ENCODE results near the gene PRRX2. TPM values are rescaled to one million over a fixed set of nuclear protein-coding genes. Genes with fewer than 3 reads are reported as not detected.
A peak's percentile ranks its signal among the peaks of the same experiment; 100 is the strongest.

PRRX2 gene
- polyA plus RNA-seq, 1 donor (not counting 4 experiments of a cell fraction or from before 2014, with no cell fraction given) = not detected

DNA sequence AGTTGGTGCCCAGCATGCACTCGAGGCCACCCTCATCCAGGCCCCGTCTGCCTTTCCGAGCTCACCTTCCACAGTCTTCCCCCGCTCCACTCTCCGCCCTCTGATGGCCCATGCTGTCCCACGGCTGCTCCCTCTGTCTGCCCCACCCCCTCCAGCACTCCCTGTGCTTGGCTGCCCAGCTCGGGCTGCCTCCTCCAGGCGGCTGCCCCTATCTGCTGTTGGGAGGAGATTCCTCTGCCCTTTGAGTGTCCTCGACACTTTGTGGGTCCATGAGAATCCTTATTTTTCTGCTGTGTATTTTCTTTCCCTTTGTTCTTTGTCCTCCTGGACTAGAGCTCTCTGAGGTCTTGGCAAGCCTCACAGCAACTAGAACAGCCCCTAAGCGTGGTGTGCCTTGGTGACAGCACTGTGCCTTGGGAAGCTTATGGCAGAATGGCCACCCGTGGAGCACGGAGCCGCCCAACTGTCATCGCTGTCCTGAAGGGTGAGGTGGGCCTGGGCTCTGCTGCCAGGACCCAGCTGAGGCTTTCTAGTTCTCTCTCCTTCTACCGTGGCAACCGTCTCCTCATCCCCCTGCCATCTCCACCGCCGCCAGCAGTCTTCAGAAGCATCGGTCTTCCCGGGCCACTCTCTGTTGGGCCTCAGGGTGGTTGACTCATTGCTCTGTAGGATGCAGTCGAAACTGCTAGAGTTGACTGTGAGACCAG, 34.3 kb upstream of the PRRX2 start:
- H3K36me3 ChIP-seq (ENCODE audit: control insufficient read depth in 2 of 2, extremely low read depth in 1 of 2, insufficient read depth in 2 of 2, low read length in 2 of 2) = peaks cover 23 to 30% of the 10 kb centered on the region in 2 experiments

DNA sequence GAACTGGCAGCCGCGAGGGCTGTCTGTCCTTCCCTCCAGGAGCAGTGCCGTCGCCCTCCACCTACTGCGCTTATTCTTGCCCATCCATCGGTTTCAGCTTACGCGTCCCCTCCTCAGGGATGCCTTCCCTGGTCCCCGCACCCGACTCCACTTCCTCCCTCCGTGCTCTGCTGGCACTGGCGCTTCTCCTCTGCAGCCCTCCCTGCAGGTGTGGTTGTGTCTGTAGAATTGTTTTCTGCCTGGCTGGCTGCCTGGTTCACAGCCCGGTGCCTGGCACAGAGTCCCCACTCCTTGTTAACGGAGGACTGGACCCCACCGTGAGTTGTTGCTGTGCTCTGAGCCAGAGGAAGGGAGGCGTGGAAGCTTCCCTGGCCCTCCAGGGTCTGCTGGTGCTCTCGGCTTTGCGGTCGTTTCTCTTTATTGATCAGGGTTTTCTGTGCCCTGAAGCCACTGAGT, 33.7 kb upstream of the PRRX2 start:
- Histone ChIP-seq H3K36me3 (ENCODE audit: control insufficient read depth in 2 of 2, extremely low read depth in 1 of 2, insufficient read depth in 2 of 2, low read length in 2 of 2) (peaks cover 23 to 30% of the 10 kb centered on the region in 2 experiments), H3K27ac (ENCODE audit: control insufficient read depth, insufficient read depth, low read length) (peak overlapping the region; percentile 51)

More for the DNA sequence above, 34.3 kb upstream of the PRRX2 start:
- Histone ChIP-seq H3K9me3 (ENCODE audit: control insufficient read depth, low read depth, low read length) (no peaks in the 10 kb centered on the region), H3K4me1 (ENCODE audit: control insufficient read depth, extremely low read depth, insufficient read depth, low read length) (peaks cover 31% of the 10 kb centered on the region), H3K79me2 (ENCODE audit: control insufficient read depth, insufficient read depth, low read length) (peaks cover 92% of the 10 kb centered on the region), H3K9me1 (ENCODE audit: control insufficient read depth, extremely low read depth, insufficient read depth, low read length) (peaks cover 6% of the 10 kb centered on the region), H3K4me3 (ENCODE audit: control insufficient read depth in 2 of 3, extremely low read depth in 1 of 3, insufficient read depth in 2 of 3, low read depth in 1 of 3, low read length in 3 of 3) (no peak overlapping the region), H4K20me1 (ENCODE audit: control insufficient read depth, extremely low read depth, insufficient read depth, low read length) (peaks cover 39% of the 10 kb centered on the region), H2AFZ (ENCODE audit: control insufficient read depth, low read length) (no peak overlapping the region), H3K4me2 (ENCODE audit: control insufficient read depth, extremely low read depth, insufficient read depth, low read depth, low read length) (peak overlapping the region; percentile 65), H3K9ac (ENCODE audit: control insufficient read depth, extremely low read depth, insufficient read depth, low read length) (no peak overlapping the region), H3K27ac (ENCODE audit: control insufficient read depth, insufficient read depth, low read length) (no peak overlapping the region), H3K27me3 (ENCODE audit: control insufficient read depth, extremely low read depth, insufficient read depth, low read length) (no peaks in the 10 kb centered on the region)
- DNase-seq (ENCODE audit: low read depth, low spot score) = no peak
- dilution Hi-C loops (cut with MboI; ENCODE audit: extremely low pct_ligation_motif_present, low sequenced_read_pairs) = loop anchor here (10.0 kb wide), 1 partner anchor 94 kb away; no protein-coding TSS in a partner anchor
- no peak for TF ChIP-seq EZH2 (IDR thresholded peaks at IDR 0.05; ENCODE audit: low read length)
- TF ChIP-seq, protein P1, sequence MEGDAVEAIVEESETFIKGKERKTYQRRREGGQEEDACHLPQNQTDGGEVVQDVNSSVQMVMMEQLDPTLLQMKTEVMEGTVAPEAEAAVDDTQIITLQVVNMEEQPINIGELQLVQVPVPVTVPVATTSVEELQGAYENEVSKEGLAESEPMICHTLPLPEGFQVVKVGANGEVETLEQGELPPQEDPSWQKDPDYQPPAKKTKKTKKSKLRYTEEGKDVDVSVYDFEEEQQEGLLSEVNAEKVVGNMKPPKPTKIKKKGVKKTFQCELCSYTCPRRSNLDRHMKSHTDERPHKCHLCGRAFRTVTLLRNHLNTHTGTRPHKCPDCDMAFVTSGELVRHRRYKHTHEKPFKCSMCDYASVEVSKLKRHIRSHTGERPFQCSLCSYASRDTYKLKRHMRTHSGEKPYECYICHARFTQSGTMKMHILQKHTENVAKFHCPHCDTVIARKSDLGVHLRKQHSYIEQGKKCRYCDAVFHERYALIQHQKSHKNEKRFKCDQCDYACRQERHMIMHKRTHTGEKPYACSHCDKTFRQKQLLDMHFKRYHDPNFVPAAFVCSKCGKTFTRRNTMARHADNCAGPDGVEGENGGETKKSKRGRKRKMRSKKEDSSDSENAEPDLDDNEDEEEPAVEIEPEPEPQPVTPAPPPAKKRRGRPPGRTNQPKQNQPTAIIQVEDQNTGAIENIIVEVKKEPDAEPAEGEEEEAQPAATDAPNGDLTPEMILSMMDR (optimal IDR thresholded peaks at IDR 0.05 in 1 of 3, IDR thresholded peaks at IDR 0.05 in 1 of 3, conservative IDR thresholded peaks at IDR 0.05 in 1 of 3; ENCODE audit: extremely low read depth in 1 of 3, insufficient read depth in 2 of 3, low read length in 3 of 3) = peak in 1 of 3 experiments; percentile 22
- FAIRE-seq = peak; percentile 91

More for the DNA sequence above, 33.7 kb upstream of the PRRX2 start:
- Histone ChIP-seq H3K4me1 (ENCODE audit: control insufficient read depth, extremely low read depth, insufficient read depth, low read length) (peaks cover 31% of the 10 kb centered on the region), H3K9ac (ENCODE audit: control insufficient read depth, extremely low read depth, insufficient read depth, low read length) (peak overlapping the region; percentile 22), H3K4me3 (ENCODE audit: control insufficient read depth in 2 of 3, extremely low read depth in 1 of 3, insufficient read depth in 2 of 3, low read depth in 1 of 3, low read length in 3 of 3) (peak overlapping the region in 1 of 3 experiments; percentile 19), H3K27me3 (ENCODE audit: control insufficient read depth, extremely low read depth, insufficient read depth, low read length) (no peaks in the 10 kb centered on the region), H2AFZ (ENCODE audit: control insufficient read depth, low read length) (no peak overlapping the region), H3K9me1 (ENCODE audit: control insufficient read depth, extremely low read depth, insufficient read depth, low read length) (peaks cover 6% of the 10 kb centered on the region), H3K79me2 (ENCODE audit: control insufficient read depth, insufficient read depth, low read length) (peaks cover 86% of the 10 kb centered on the region), H3K9me3 (ENCODE audit: control insufficient read depth, low read depth, low read length) (no peaks in the 10 kb centered on the region), H4K20me1 (ENCODE audit: control insufficient read depth, extremely low read depth, insufficient read depth, low read length) (peaks cover 39% of the 10 kb centered on the region), H3K4me2 (ENCODE audit: control insufficient read depth, extremely low read depth, insufficient read depth, low read depth, low read length) (peak overlapping the region; percentile 65)
- TF ChIP-seq, protein P1 (optimal IDR thresholded peaks at IDR 0.05 in 1 of 3, IDR thresholded peaks at IDR 0.05 in 1 of 3, conservative IDR thresholded peaks at IDR 0.05 in 1 of 3; ENCODE audit: extremely low read depth in 1 of 3, insufficient read depth in 2 of 3, low read length in 3 of 3) = no peak
- TF ChIP-seq EZH2 (IDR thresholded peaks at IDR 0.05; ENCODE audit: low read length) = no peak
- dilution Hi-C loops (cut with MboI; ENCODE audit: extremely low pct_ligation_motif_present, low sequenced_read_pairs) = loop anchor here (10.0 kb wide), 1 partner anchor 93 kb away; no protein-coding TSS in a partner anchor
- no peak for FAIRE-seq
- no peak for DNase-seq (ENCODE audit: low read depth, low spot score)
